CD4-positive, alpha-beta memory T cell (primary cell): ENCODE measurements around the gene SUFU. TPM values are rescaled to one million over a fixed set of nuclear protein-coding genes. Genes with fewer than 3 reads are reported as not detected.

Source experiments
- CTCF ChIA-PET: fragments of 350-600 bp; sonication (Branson Sonifier 250); formaldehyde crosslinking; loops from one replicate; lab custom pipeline; 2021; ENCODE audit warnings: inconsistent platforms; ENCODE audit not compliant: partially characterized antibody; lab: Charles Lee
- POLR2A ChIA-PET: fragments of 350-600 bp; sonication (Branson Sonifier 250); formaldehyde crosslinking; loops from one replicate; lab custom pipeline; 2021; ENCODE audit not compliant: partially characterized antibody; lab: Charles Lee
- DNase-seq, 5 donors: peaks; one replicate each; pipeline versions ENCODE4 v3.0.0 to v3.0.0-alpha.2; 2020 to 2022; ENCODE audit warnings: mixed read lengths in 1 of 5
- H3K27ac ChIP-seq: one replicate; pipeline ENCODE4 v1.7.0; 2013; ENCODE audit warnings: low read depth, low read length
- H3K27me3 ChIP-seq: 2 replicates; pipeline ENCODE4 v1.7.0; 2013; ENCODE audit warnings: mild to moderate bottlenecking, low read length, moderate library complexity; ENCODE audit not compliant: insufficient read depth
- H3K36me3 ChIP-seq: 2 replicates; pipeline ENCODE4 v1.7.0; 2013; ENCODE audit warnings: mild to moderate bottlenecking, low read length, moderate library complexity; ENCODE audit not compliant: insufficient read depth
- H3K4me1 ChIP-seq: 2 replicates; pipeline ENCODE4 v1.7.0; 2013; ENCODE audit warnings: mild to moderate bottlenecking, low read length, moderate library complexity; ENCODE audit not compliant: insufficient read depth
- H3K4me3 ChIP-seq, 2 donors: one replicate each; pipeline ENCODE4 v1.7.0; 2013; ENCODE audit warnings: low read length in 2 of 2, mild to moderate bottlenecking in 1 of 2
- H3K9me3 ChIP-seq, 2 donors: one replicate each; pipeline ENCODE4 v1.7.0; 2013; ENCODE audit warnings: low read length in 2 of 2, control low read depth in 1 of 2; ENCODE audit not compliant: control insufficient read depth in 1 of 2
- H3K27ac Mint-ChIP-seq, 7 donors: one replicate each; pipeline ENCODE4 v1.8.0; 2020 to 2021; ENCODE audit warnings: mixed read lengths in 7 of 7, mild to moderate bottlenecking in 6 of 7, inconsistent platforms in 3 of 7, moderate library complexity in 3 of 7
- H3K27me3 Mint-ChIP-seq, 2 donors: one replicate each; pipeline ENCODE4 v1.8.0; 2020 to 2021; ENCODE audit warnings: mixed read lengths in 2 of 2
- H3K36me3 Mint-ChIP-seq, 2 donors: one replicate each; pipeline ENCODE4 v1.8.0; 2020 to 2021; ENCODE audit warnings: mixed read lengths in 2 of 2, inconsistent platforms in 1 of 2, mild to moderate bottlenecking in 1 of 2
- H3K4me1 Mint-ChIP-seq, 4 donors: one replicate each; pipeline ENCODE4 v1.8.0; 2020 to 2021; ENCODE audit warnings: mixed read lengths in 4 of 4, mild to moderate bottlenecking in 1 of 4
- H3K4me3 Mint-ChIP-seq, 8 donors: one replicate each; pipeline ENCODE4 v1.8.0; 2020 to 2021; ENCODE audit warnings: mixed read lengths in 8 of 8, mild to moderate bottlenecking in 7 of 8, moderate library complexity in 6 of 8, inconsistent platforms in 3 of 8
- H3K9me3 Mint-ChIP-seq, 8 donors: one replicate each; pipeline ENCODE4 v1.8.0; 2020 to 2021; ENCODE audit warnings: mixed read lengths in 8 of 8, mild to moderate bottlenecking in 5 of 8, inconsistent platforms in 3 of 8, moderate library complexity in 1 of 8
- intact Hi-C: fragments of 100-400 bp; cut with micrococcal nuclease; formaldehyde crosslinking; loops from one replicate; pipeline ENCODE4 v1.15.1; 2023
- polyA plus RNA-seq, 2 donors: library from polyadenylated mRNA; unstranded; fragments of 300-500 nt; fragmentation: Illumina TruSeq; gene quantifications; one replicate each; pipeline ENCODE4 v1.2.3, GENCODE V29; 2021
- total RNA-seq, 2 experiments: library from RNA; stranded (reverse); gene quantifications; one replicate each; pipeline ENCODE4 v1.2.3, GENCODE V29; 2021

The SUFU gene
- total and polyA plus RNA-seq, 4 experiments from 2014 or later, result 2.0 to 22.0 (median 16.5) TPM

GRCh38 chr10:102545997-102546396 lies 42.2 kb downstream of the SUFU start:
- no peak for DNase-seq
- POLR2A ChIA-PET, result no interaction called here
- H3K9me3 ChIP-seq, result no peaks in the 10 kb centered on the region
- H3K9me3 Mint-ChIP-seq, result no peaks in the 10 kb centered on the region
- no peaks in the 10 kb centered on the region for H3K4me1 ChIP-seq
- H3K27ac ChIP-seq, result no peak overlapping the region
- intact Hi-C loops, result no loop called here
- H3K27ac Mint-ChIP-seq, result peak overlapping the region in 2 of 7 donors; percentile 46 to 63
- peaks cover 19 to 27% of the 10 kb centered on the region in 2 donors for H3K36me3 Mint-ChIP-seq
- H3K27me3 ChIP-seq, result no peaks in the 10 kb centered on the region
- H3K4me1 Mint-ChIP-seq, result peaks cover 3 to 17% (median 11%) of the 10 kb centered on the region in 4 donors
- H3K27me3 Mint-ChIP-seq, result no peaks in the 10 kb centered on the region
- no peak overlapping the region for H3K4me3 Mint-ChIP-seq
- CTCF ChIA-PET, result interaction anchor here (1.1 kb wide), 1 partner anchor 38 kb away, joined by 3 read pairs; no protein-coding TSS in a partner anchor
- no peak overlapping the region for H3K4me3 ChIP-seq
- H3K36me3 ChIP-seq, result peaks cover 3% of the 10 kb centered on the region

DNA sequence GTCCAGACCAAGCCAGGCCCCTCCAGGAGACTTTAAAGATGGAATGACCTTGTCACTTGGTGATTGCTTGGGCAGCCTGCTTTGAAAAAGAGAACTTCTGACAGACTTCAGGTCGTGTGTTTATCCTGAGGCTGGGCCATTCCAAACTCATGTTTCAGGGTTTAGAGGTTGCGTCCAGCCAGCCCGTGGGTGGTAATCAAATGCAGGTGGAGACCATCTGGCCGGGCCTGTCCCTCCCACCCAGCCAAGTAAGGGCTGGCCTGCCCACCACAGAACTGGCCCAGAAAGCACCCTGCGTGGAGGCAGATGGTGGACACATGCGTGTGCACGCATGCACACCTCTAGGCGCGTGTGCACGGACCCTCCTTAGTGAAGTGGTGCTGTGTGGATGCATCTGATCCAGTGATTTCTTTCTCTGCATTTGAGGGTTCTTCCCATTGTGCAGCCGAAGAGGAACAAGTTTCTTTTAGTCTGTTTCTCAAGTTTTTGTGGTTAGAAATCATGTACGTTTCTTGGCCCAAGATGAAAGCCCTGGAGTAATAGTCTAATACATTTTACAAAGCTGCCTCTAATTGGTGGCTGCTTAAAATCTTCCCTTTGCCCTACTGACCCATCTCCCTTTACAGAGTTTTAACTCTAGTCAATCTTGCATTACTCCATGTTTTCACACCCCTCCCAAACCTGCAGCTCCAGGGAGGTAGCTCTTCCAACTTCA lies 43.0 kb downstream of the SUFU start:
- H3K36me3 ChIP-seq, result peaks cover 3% of the 10 kb centered on the region
- no peaks in the 10 kb centered on the region for H3K27me3 Mint-ChIP-seq
- no peaks in the 10 kb centered on the region for H3K27me3 ChIP-seq
- peaks cover 20 to 30% of the 10 kb centered on the region in 2 donors for H3K36me3 Mint-ChIP-seq
- no peaks in the 10 kb centered on the region for H3K9me3 ChIP-seq
- H3K27ac Mint-ChIP-seq, result peak overlapping the region in 1 of 7 donors; percentile 46
- no peaks in the 10 kb centered on the region for H3K9me3 Mint-ChIP-seq
- H3K27ac ChIP-seq, result no peak overlapping the region
- ChIA-PET CTCF (no interaction called here), POLR2A (no interaction called here)
- H3K4me3 ChIP-seq, result no peak overlapping the region
- intact Hi-C loops, result no loop called here
- DNase-seq, result no peak
- no peak overlapping the region for H3K4me3 Mint-ChIP-seq
- H3K4me1 ChIP-seq, result no peaks in the 10 kb centered on the region
- H3K4me1 Mint-ChIP-seq, result peaks cover 0 to 17% (median 11%) of the 10 kb centered on the region in 4 donors

- H3K4me1 Mint-ChIP-seq, result peaks cover 0 to 11% (median 8%) of the 10 kb centered on the region in 4 donors
Observed at GRCh38 chr10:102549549-102549948, 45.8 kb downstream of the SUFU start.

GRCh38 chr10:102550636-102551210 lies 47.0 kb downstream of the SUFU start:
- Mint-ChIP-seq H3K9me3 (no peaks in the 10 kb centered on the region), H3K4me3 (no peak overlapping the region), H3K4me1 (peaks cover 2 to 16% (median 6%) of the 10 kb centered on the region in 4 donors), H3K36me3 (peaks cover 26 to 41% of the 10 kb centered on the region in 2 donors), H3K27ac (no peak overlapping the region), H3K27me3 (no peaks in the 10 kb centered on the region)
- peaks cover 13% of the 10 kb centered on the region for H3K36me3 ChIP-seq
- H3K27ac ChIP-seq, result no peak overlapping the region
- intact Hi-C loops, result no loop called here
- no peak for DNase-seq
- ChIA-PET POLR2A (no interaction called here), CTCF (interaction anchor here (0.7 kb wide), 1 partner anchor 541 kb away, joined by 3 read pairs; no protein-coding TSS in a partner anchor)
- no peaks in the 10 kb centered on the region for H3K4me1 ChIP-seq
- H3K9me3 ChIP-seq, result no peaks in the 10 kb centered on the region
- no peaks in the 10 kb centered on the region for H3K27me3 ChIP-seq
- no peak overlapping the region for H3K4me3 ChIP-seq

More at GRCh38 chr10:102549549-102549948, 45.8 kb downstream of the SUFU start:
- no peak overlapping the region for H3K4me3 Mint-ChIP-seq
- Histone ChIP-seq H3K27me3 (no peaks in the 10 kb centered on the region), H3K4me3 (no peak overlapping the region), H3K9me3 (no peaks in the 10 kb centered on the region), H3K4me1 (no peaks in the 10 kb centered on the region), H3K27ac (no peak overlapping the region), H3K36me3 (peaks cover 11% of the 10 kb centered on the region)
- intact Hi-C loops, result no loop called here
- peaks cover 25 to 41% of the 10 kb centered on the region in 2 donors for H3K36me3 Mint-ChIP-seq
- DNase-seq, result no peak
- no peak overlapping the region for H3K27ac Mint-ChIP-seq
- H3K9me3 Mint-ChIP-seq, result no peaks in the 10 kb centered on the region
- ChIA-PET POLR2A (no interaction called here), CTCF (no interaction called here)
- no peaks in the 10 kb centered on the region for H3K27me3 Mint-ChIP-seq

GRCh38 chr10:102552533-102552932 lies 48.8 kb downstream of the SUFU start:
- Mint-ChIP-seq H3K27ac (no peak overlapping the region), H3K27me3 (no peaks in the 10 kb centered on the region), H3K9me3 (no peaks in the 10 kb centered on the region), H3K4me1 (peaks cover 4 to 16% (median 11%) of the 10 kb centered on the region in 4 donors), H3K36me3 (peaks cover 25 to 36% of the 10 kb centered on the region in 2 donors), H3K4me3 (no peak overlapping the region)
- Histone ChIP-seq H3K36me3 (peaks cover 9% of the 10 kb centered on the region), H3K4me3 (no peak overlapping the region), H3K27me3 (no peaks in the 10 kb centered on the region), H3K9me3 (no peaks in the 10 kb centered on the region), H3K27ac (no peak overlapping the region), H3K4me1 (no peaks in the 10 kb centered on the region)
- DNase-seq, result no peak
- ChIA-PET POLR2A (no interaction called here), CTCF (no interaction called here)
- intact Hi-C loops, result no loop called here

- Histone ChIP-seq H3K27me3 (no peaks in the 10 kb centered on the region), H3K4me1 (no peaks in the 10 kb centered on the region), H3K27ac (no peak overlapping the region), H3K4me3 (no peak overlapping the region), H3K9me3 (no peaks in the 10 kb centered on the region), H3K36me3 (peaks cover 9% of the 10 kb centered on the region)
- CTCF ChIA-PET, result interaction anchor here (0.7 kb wide), 1 partner anchor 126 kb away, joined by 4 read pairs; no protein-coding TSS in a partner anchor
- no peak for DNase-seq
- POLR2A ChIA-PET, result no interaction called here
- Mint-ChIP-seq H3K27ac (no peak overlapping the region), H3K4me3 (no peak overlapping the region), H3K9me3 (no peaks in the 10 kb centered on the region), H3K4me1 (peaks cover 8 to 17% (median 11%) of the 10 kb centered on the region in 4 donors), H3K36me3 (peaks cover 25 to 32% of the 10 kb centered on the region in 2 donors), H3K27me3 (no peaks in the 10 kb centered on the region)
- intact Hi-C loops, result no loop called here
Observed at GRCh38 chr10:102553771-102554170, 50.0 kb downstream of the SUFU start.

GRCh38 chr10:102554531-102554930 lies 50.8 kb downstream of the SUFU start:
- no peaks in the 10 kb centered on the region for H3K4me1 ChIP-seq
- H3K27ac ChIP-seq, result no peak overlapping the region
- Mint-ChIP-seq H3K36me3 (peaks cover 21 to 28% of the 10 kb centered on the region in 2 donors), H3K27ac (peak overlapping the region in 3 of 7 donors; percentile 7 to 38 (median 34)), H3K9me3 (no peaks in the 10 kb centered on the region), H3K4me1 (peaks cover 8 to 18% (median 11%) of the 10 kb centered on the region in 4 donors), H3K4me3 (peak overlapping the region in 1 of 8 donors; percentile 21), H3K27me3 (no peaks in the 10 kb centered on the region)
- intact Hi-C loops, result no loop called here
- no peak overlapping the region for H3K4me3 ChIP-seq
- no peaks in the 10 kb centered on the region for H3K9me3 ChIP-seq
- DNase-seq, result no peak
- no peaks in the 10 kb centered on the region for H3K27me3 ChIP-seq
- ChIA-PET POLR2A (no interaction called here), CTCF (no interaction called here)
- H3K36me3 ChIP-seq, result peaks cover 9% of the 10 kb centered on the region
